PC-3 (cell line): ENCODE data around the gene CCKAR. TPM values are rescaled to one million over a fixed set of nuclear protein-coding genes. Genes with fewer than 3 reads are reported as not detected.

Experiments
- ATAC-seq: fragments of 200-7000 bp; cut with Tn5 transposase; 2 replicates; pipeline ENCODE4 v1.9.1; 2020; ENCODE audit warnings: mild to moderate bottlenecking, moderate library complexity
- BruUV-seq: library from RNA; stranded (reverse); fragments of 400-500 nt; replicated peaks from 2 replicates; lab custom pipeline; 2021; lab: Mats Ljungman, UMichigan
- CTCF ChIA-PET: fragments of 300-600 bp; sonication (Branson Sonifier 250); formaldehyde crosslinking; loops from one replicate; lab custom pipeline; 2022; ENCODE audit warnings: antibody characterized with exemption; lab: Charles Lee
- POLR2A ChIA-PET: fragments of 300-600 bp; sonication (Branson Sonifier 250); formaldehyde crosslinking; loops from one replicate; lab custom pipeline; 2022; ENCODE audit warnings: antibody characterized with exemption; ENCODE audit not compliant: unreplicated experiment; lab: Charles Lee
- DNase-seq: peaks from one replicate; pipeline ENCODE4 v3.0.0-alpha.2; 2015
- H2AFZ ChIP-seq: fragments of 300-600 bp; sonication (generic); 2 replicates; pipeline ENCODE4 v1.6.0; 2016; ENCODE audit warnings: antibody characterized with exemption, low read length
- H3F3A ChIP-seq: fragments of 300-600 bp; sonication (generic); one replicate; pipeline ENCODE4 v1.6.0; 2017; ENCODE audit warnings: antibody characterized with exemption, low read length, control low read depth, mild to moderate bottlenecking; ENCODE audit not compliant: unreplicated experiment
- H3K27ac ChIP-seq: fragments of 300-600 bp; sonication (generic); 2 replicates; pipeline ENCODE4 v1.5.1; 2016; ENCODE audit warnings: mild to moderate bottlenecking, low read length
- H3K27me3 ChIP-seq: fragments of 300-600 bp; sonication (generic); 2 replicates; pipeline ENCODE4 v1.6.1; 2016; ENCODE audit warnings: low read length, mixed read lengths
- H3K36me3 ChIP-seq: fragments of 300-600 bp; sonication (generic); 2 replicates; pipeline ENCODE4 v1.6.1; 2016; ENCODE audit warnings: low read depth, mixed run types, low read length, mixed read lengths
- H3K4me1 ChIP-seq: fragments of 300-600 bp; sonication (generic); 2 replicates; pipeline ENCODE4 v1.5.1; 2016; ENCODE audit warnings: low read length; ENCODE audit not compliant: insufficient read depth
- H3K4me2 ChIP-seq: fragments of 300-600 bp; sonication (generic); 2 replicates; pipeline ENCODE4 v1.6.0; 2016; ENCODE audit warnings: low read length
- H3K4me3 ChIP-seq: fragments of 300-600 bp; sonication (generic); 2 replicates; pipeline ENCODE4 v1.5.1; 2016; ENCODE audit warnings: mild to moderate bottlenecking, low read length, mixed read lengths
- H3K79me2 ChIP-seq: fragments of 300-600 bp; sonication (generic); 2 replicates; pipeline ENCODE4 v1.6.1; 2017; ENCODE audit warnings: low read length, mixed read lengths
- H3K9ac ChIP-seq: fragments of 300-600 bp; sonication (generic); 2 replicates; pipeline ENCODE4 v1.6.0; 2016; ENCODE audit warnings: mild to moderate bottlenecking, low read length
- H3K9me2 ChIP-seq: fragments of 300-600 bp; sonication (generic); replicated peaks from 2 replicates; pipeline ENCODE4 v1.6.1; 2016; ENCODE audit warnings: mixed run types, low read length, mixed read lengths
- H3K9me3 ChIP-seq: fragments of 300-600 bp; sonication (generic); 2 replicates; pipeline ENCODE4 v1.6.1; 2016; ENCODE audit warnings: low read length, mixed read lengths
- H4K20me1 ChIP-seq: fragments of 300-600 bp; sonication (generic); 2 replicates; pipeline ENCODE4 v1.6.1; 2016; ENCODE audit warnings: low read length, mixed read lengths
- CTCF ChIP-seq: fragments of 300-600 bp; sonication (generic); conservative IDR thresholded peaks from 2 replicates; pipeline ENCODE4 v1.5.1; 2017; ENCODE audit warnings: antibody characterized with exemption, low read depth, mild to moderate bottlenecking, low read length
- EZH2 ChIP-seq: fragments of 300-600 bp; sonication (generic); IDR thresholded peaks from one replicate; pipeline ENCODE4 v1.6.1; 2017; ENCODE audit warnings: antibody characterized with exemption, mild to moderate bottlenecking, low read length; ENCODE audit not compliant: unreplicated experiment
- EZH2phosphoT487 ChIP-seq: fragments of 300-600 bp; sonication (generic); IDR thresholded peaks from 2 replicates; pipeline ENCODE4 v1.6.1; 2018; ENCODE audit warnings: mild to moderate bottlenecking, antibody characterized with exemption, low read length, borderline replicate concordance
- intact Hi-C: fragments of 100-400 bp; cut with micrococcal nuclease; formaldehyde crosslinking; loops from 2 replicates; pipeline ENCODE4 v1.9.0; 2023
- total RNA-seq: library from RNA; depleted of rRNA; stranded (reverse); fragments of >200 nt; gene quantifications from 2 replicates; pipeline ENCODE4 v1.2.3, GENCODE V29; 2014

The CCKAR gene
- total RNA-seq, 1 experiment from 2014 or later, result not detected

DNA sequence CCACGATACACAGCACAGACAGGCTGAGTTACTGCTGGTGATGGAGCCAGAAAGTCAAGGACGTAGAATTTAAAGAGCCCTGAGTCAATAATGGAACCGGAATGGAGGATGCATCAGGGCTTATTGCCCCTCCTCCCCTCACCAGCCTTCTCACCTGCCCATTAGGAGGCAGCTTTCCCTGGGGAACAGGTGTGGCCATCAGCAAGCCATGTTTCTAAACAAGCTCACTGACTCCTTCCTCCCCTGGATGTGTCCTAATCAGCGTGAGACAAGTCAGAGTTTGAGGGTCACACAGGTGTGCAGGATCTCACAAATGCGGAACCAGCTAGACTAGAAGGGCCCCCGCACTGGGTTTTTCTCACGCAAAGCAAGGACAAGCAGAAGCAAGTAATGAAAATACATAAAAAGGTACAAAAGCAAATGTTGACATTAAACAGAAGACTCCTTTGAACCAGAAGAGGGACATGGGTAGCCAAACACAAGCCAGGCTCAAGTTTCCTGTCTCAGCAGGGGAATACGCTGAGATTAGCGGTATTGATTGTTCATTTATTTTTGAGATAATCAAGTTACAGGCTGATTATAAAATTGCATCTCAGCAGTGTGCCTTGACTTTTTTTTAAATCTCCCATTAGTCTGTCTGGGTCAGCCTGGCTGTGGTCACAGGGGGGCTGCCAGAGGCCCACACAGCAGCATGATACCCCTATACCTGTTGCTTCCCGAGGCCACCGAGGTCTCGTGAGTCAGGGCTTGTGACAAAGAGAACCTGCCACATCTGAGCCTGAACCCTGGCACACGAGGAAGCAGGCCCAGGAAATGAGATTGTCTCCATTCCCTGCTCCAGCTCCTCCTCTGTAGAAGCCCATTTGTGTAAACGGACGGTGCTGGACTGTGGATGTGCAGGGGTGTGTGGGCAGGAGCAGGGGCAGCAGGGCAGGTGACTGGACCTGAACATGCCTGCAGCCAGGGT, 37.4 kb downstream of the CCKAR start:
- Histone ChIP-seq H3K27me3 (no peaks in the 10 kb centered on the region), H3K79me2 (no peaks in the 10 kb centered on the region), H2AFZ (no peak overlapping the region), H3K4me3 (no peak overlapping the region), H3K4me2 (no peak overlapping the region), H3K9ac (no peak overlapping the region), H3K9me3 (no peaks in the 10 kb centered on the region), H3K27ac (no peak overlapping the region), H3K36me3 (no peaks in the 10 kb centered on the region), H4K20me1 (no peaks in the 10 kb centered on the region), H3F3A (no peaks in the 10 kb centered on the region), H3K4me1 (no peaks in the 10 kb centered on the region), H3K9me2 (no peaks in the 10 kb centered on the region)
- DNase-seq (no peak), ATAC-seq (no peak)
- no peak for TF ChIP-seq EZH2phosphoT487
- TF ChIP-seq EZH2, result no peak
- TF ChIP-seq CTCF, result no peak
- ChIA-PET CTCF (no interaction called here), POLR2A (no interaction called here)
- BruUV-seq, result no TSS peak
- intact Hi-C loops, result loop anchor here (10.0 kb wide), 1 partner anchor 112 kb away; no protein-coding TSS in a partner anchor

DNA sequence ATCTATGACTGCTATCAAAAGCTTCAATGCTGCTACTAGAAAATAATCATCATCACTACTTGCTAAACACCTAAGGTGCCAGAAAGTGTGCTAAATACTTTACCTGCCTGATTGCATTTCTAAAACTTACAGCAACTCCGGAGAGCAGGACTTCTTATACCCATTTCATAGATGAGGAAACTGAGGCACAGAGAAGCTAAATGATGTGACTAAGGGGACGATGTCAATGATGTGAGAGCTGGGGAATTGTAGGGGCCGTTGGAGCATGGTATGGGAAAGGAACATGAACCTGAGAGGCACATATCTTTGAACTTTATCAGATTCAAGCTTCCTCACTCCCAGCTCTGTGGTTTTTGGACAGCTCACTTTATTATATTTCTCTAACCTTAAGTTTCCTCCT, 38.7 kb downstream of the CCKAR start:
- no peaks in the 10 kb centered on the region for H4K20me1 ChIP-seq
- DNase-seq (no peak), ATAC-seq (no peak)
- no peaks in the 10 kb centered on the region for H3K9me3 ChIP-seq
- POLR2A ChIA-PET, result interaction anchor here (0.6 kb wide), 1 partner anchor 792 kb away, joined by 3 read pairs; no protein-coding TSS in a partner anchor
- H3K4me2 ChIP-seq, result no peak overlapping the region
- no TSS peak for BruUV-seq
- no peak overlapping the region for H2AFZ ChIP-seq
- no peaks in the 10 kb centered on the region for H3K9me2 ChIP-seq
- intact Hi-C loops, result loop anchor here (10.0 kb wide), 1 partner anchor 113 kb away; no protein-coding TSS in a partner anchor
- H3K27ac ChIP-seq, result no peak overlapping the region
- H3K27me3 ChIP-seq, result no peaks in the 10 kb centered on the region
- H3F3A ChIP-seq, result no peaks in the 10 kb centered on the region
- no peaks in the 10 kb centered on the region for H3K79me2 ChIP-seq
- no peaks in the 10 kb centered on the region for H3K4me1 ChIP-seq
- no peaks in the 10 kb centered on the region for H3K36me3 ChIP-seq
- no peak overlapping the region for H3K4me3 ChIP-seq
- no peak overlapping the region for H3K9ac ChIP-seq
- no peak for TF ChIP-seq EZH2phosphoT487
- TF ChIP-seq EZH2, result no peak
- no peak for TF ChIP-seq CTCF
- CTCF ChIA-PET, result no interaction called here

- Histone ChIP-seq H3K9me3 (no peaks in the 10 kb centered on the region), H4K20me1 (no peaks in the 10 kb centered on the region), H3K79me2 (no peaks in the 10 kb centered on the region), H3K4me2 (no peak overlapping the region), H3K9ac (no peak overlapping the region), H3K4me1 (no peaks in the 10 kb centered on the region), H3K4me3 (no peak overlapping the region), H2AFZ (no peak overlapping the region), H3F3A (no peaks in the 10 kb centered on the region), H3K9me2 (no peaks in the 10 kb centered on the region), H3K36me3 (no peaks in the 10 kb centered on the region), H3K27me3 (no peaks in the 10 kb centered on the region), H3K27ac (no peak overlapping the region)
- ATAC-seq (no peak), DNase-seq (no peak)
- no TSS peak for BruUV-seq
- POLR2A ChIA-PET, result no interaction called here
- CTCF ChIA-PET, result no interaction called here
- no peak for TF ChIP-seq CTCF
- TF ChIP-seq EZH2phosphoT487, result no peak
- no peak for TF ChIP-seq EZH2
- intact Hi-C loops, result loop anchor here (10.0 kb wide), 1 partner anchor 114 kb away; no protein-coding TSS in a partner anchor
Observed at GRCh38 chr4:26450418-26450817, 39.9 kb downstream of the CCKAR start.
